ENCODE data around the gene AGAP1.
"Not testable (repeated sequence)": the region's sequence is repeated elsewhere in the genome, so short reads cannot be mapped to it uniquely, and the experiment has no call there.

Gene AGAP1

GRCh38 chr2:236082061-236082460 is 588.2 kb downstream of the AGAP1 start:
- no peak for DNase-seq

- no peak for DNase-seq
Observed at GRCh38 chr2:236083934-236084333, 590.1 kb downstream of the AGAP1 start.

- no peak for DNase-seq
Observed at GRCh38 chr2:236085211-236085610, 591.4 kb downstream of the AGAP1 start.

- no peak for DNase-seq
Observed at GRCh38 chr2:236085647-236086046, 591.8 kb downstream of the AGAP1 start.

DNA sequence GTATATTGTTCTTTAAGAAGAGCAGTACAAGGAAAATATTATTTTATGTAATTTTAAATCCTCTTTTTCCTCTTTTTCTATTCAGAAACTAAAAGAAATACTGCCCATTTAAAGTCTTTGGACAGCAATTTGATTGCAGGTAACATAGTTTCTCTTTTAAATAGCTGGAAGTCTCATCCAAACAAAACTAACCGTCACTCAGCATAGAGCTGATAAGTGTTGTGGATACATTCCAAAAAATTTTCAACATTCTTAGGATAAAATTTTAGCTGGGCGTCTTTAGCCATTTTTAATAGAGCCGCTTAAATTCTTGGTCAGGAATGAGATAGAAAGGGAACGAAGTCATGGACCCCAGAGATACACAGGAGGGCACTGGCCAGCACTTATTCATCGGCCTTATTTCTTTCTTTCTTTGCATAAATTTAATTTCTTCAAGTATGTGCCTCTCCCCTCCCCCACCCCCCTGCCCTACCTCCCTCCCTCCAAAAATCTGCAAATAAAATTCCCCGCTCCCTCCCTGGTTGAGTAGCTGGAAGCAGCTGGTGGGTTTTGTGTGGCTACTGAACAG is 592.6 kb downstream of the AGAP1 start:
- no peak for DNase-seq

DNA sequence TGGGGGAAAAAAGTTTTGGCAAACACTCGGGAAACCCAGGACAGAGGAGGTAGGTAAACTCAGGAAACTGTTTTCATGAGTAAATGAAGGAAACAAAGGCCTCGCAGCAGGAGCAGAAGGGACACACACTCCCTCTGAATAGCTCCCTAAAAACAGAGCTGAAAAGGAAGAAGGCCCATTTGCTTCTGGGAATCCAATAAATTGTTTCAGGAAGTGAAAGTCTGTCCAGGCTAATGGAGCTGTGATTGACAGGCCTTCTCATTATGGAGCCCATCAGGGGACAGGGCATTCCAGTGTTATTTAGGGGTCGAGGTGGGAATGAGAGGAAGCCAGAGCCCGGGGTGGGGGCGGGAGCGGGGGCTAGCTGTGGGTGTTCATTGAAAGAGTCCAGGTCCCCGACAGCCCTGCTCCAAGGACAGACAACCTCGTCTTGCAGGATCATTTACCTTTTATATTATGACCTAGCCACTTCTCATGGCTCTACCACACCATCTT is 593.2 kb downstream of the AGAP1 start:
- DNase-seq: no peak

DNA sequence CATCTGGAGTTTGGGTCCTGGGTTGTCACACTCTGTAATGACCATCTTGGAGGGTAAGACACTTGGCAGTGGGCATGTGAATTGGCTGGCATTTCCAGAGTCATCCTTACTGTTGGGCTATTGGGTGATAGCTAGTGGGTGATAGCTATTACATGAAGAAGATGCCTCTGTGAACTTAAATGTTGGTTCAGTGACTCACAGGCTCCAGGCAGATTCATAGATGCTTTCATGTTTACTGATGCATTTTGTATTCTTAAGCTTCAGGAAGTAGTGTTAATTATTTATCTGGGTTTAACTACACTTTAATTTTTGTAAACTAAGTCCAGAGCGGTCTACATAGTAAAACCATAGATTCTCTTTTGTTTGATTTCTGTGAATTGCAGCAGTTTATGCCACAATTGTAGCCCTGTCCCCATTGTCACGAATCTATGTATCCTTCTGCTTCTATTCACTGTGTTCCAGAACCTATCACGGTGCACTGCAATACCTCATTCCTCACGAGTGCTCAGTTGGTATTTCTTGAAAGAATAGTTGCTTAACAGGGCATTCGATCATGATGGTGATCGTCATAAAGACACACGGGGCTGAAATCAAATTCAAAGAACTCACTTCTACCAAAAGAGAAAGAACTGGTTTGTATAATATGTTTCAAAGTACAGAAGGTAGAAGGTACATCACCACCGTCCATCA is 594.7 kb downstream of the AGAP1 start:
- DNase-seq: no peak

DNA sequence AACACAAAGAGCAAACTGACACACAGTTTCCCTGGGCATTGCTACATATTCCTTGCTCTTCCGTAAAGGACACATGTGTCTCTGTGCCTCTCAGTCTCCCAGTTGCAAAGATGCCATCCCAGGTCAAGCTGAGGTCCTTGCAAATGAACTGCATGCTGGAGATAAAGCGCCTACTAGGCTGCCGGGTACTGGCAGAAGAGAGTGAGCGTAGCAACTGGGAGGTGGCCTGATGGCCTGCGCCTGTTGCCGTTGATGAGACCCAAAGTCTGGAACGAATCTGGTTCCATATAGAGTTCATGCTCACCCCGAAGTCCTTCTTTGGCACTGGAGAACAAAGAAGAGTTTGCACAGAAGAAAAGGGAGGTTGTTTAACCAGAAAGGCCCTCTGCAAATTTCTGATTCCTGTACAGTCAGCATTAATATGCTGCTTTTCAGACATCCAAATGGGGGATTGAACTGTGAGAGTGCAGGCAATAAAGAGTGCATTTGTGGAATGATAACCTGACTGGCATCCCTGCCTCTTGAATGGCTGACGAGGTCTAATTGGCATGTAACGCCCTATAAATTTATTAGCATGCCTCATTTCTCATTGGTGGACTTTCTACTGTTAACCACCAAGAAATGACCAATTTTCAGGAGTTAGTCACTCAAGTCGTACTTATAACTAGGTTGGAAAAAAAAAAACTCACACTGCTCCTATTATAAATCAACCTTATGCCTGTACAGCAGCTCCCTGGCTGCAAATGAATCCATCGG is 595.6 kb downstream of the AGAP1 start:
- DNase-seq: no peak

DNA sequence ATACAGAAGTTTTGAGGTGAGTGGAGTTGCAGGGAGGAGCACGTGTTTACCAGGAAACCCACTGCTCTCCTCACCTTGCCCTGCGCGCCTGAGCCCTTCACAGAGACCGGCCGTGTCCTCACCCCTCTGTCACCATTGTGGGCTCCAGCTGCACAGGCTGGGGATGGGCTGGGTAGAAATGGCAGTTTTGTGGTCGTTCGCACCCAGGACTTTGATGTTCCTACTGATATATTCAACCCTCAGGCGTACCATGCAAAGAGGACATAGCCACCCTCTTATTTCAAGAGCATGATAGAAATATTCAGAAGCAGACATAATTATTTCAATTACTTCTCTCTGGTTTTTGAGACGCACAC is 596.2 kb downstream of the AGAP1 start:
- DNase-seq: no peak

GRCh38 chr2:236090826-236091225 is 597.0 kb downstream of the AGAP1 start:
- DNase-seq: not testable (repeated sequence)

DNA sequence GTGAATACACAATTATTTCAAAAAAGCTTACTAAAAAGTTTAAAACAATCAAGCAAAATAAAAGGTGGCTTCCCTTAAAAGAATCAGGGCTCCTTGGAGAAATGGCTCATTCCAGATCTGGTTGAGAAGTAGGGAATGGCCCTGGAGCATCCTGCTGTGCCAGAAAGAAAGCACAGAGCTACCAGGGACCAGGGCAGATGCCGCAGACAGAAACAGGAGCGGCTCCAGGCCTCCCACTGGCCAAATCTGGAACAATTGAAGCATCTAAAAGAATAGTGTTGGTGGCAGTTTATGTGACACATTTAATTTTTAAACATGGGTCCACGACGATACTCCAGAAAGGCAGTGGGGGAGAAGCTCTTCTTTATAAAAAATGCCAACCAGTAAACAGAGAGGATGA is 598.9 kb downstream of the AGAP1 start:
- no peak for DNase-seq

DNA sequence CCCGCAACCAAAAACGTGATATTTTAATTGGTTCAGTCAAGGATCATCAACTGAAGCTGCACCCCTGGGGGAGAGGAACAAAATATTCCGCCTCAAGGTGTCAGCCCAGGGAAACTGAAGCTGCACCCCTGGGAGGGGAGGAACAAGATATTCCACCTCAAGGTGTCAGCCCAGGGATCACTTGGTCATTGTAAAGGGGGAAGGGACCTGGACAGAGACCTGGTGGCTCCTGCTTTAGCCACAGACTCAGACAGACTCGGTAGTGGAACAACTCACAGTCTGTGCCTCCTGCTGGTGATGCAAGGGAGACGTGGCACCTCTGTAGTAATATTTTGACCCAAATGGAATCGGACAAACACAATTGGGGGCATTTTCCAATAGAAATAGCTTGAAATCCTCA is 599.3 kb downstream of the AGAP1 start:
- no peak for DNase-seq

GRCh38 chr2:236095504-236095903 is 601.7 kb downstream of the AGAP1 start:
- DNase-seq: no peak

GRCh38 chr2:236101311-236101950 is 607.6 kb downstream of the AGAP1 start:
- DNase-seq: no peak

GRCh38 chr2:236102971-236103370 is 609.1 kb downstream of the AGAP1 start:
- peak in 1 of 51 donors; percentile 34 for DNase-seq

DNA sequence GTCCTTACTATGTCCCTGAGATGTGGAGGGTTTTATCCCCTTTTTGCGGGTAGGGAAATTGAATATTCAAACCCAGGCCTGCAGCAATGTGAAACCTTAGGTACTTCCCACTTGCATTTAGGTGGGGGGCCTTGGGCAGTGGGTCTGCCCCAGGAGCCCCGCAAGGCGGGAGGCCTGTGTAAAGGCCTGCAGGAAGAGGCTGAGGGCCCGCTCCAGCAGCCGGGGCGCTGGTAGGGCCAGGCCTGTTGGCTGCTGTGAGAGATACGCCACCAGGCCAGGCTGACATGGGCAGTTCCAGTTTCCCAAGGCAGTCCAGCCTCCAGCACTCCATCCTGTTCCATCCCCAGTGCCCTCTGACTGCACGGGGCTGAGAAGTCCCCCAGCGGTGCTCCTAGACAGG is 610.1 kb downstream of the AGAP1 start:
- DNase-seq: no peak

GRCh38 chr2:236105955-236106607 is 612.2 kb downstream of the AGAP1 start:
- no peak for DNase-seq

GRCh38 chr2:236106761-236107160 is 612.9 kb downstream of the AGAP1 start:
- DNase-seq: no peak

- no peak for DNase-seq
Observed at GRCh38 chr2:236107536-236107935, 613.7 kb downstream of the AGAP1 start.

DNA sequence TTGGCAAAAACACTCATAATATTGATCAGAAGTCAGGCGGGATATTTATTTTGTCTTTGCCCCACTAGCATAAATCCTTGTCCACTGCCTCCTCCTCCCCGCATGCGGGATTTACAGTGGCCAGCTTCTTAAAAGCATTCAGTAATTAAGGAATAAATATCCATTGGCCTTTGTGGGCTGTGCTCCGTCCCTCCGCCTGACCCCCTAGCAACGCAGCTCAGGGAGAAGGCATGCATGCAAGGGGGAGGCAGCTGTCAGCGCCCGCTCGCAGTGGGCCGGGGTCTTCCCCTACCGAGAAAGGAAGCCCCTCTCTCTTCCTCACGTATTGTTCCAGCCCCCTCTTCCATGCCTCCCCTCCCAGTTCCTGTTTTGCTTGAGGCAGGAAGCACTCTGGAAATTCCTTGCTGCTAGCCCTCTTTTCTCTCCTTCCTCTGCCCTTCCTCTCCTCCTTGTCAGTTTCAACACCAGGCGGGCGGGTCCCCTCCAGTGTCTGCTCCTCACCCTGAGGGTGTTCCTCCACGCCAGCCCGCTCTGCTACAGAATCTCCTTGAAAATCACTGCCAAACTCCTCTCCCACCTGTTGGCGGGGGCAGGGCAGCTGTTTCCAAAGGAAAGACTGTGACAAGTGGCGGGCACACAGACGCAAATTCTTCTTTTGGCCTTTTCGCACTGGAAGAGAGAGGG is 614.2 kb downstream of the AGAP1 start:
- DNase-seq: no peak

GRCh38 chr2:236109061-236109460 is 615.2 kb downstream of the AGAP1 start:
- DNase-seq: no peak

Measured in hypothalamus (tissue), 51 donors.